ENCODE results near the gene SERPINC1. TPM values are rescaled to one million over a fixed set of nuclear protein-coding genes. Genes with fewer than 3 reads are reported as not detected.

Gene SERPINC1
- total and polyA plus RNA-seq, 2 of the 13 experiments (the other 11 are each of a cell fraction or from before 2014, with no cell fraction given) = 142 to 205 TPM

DNA sequence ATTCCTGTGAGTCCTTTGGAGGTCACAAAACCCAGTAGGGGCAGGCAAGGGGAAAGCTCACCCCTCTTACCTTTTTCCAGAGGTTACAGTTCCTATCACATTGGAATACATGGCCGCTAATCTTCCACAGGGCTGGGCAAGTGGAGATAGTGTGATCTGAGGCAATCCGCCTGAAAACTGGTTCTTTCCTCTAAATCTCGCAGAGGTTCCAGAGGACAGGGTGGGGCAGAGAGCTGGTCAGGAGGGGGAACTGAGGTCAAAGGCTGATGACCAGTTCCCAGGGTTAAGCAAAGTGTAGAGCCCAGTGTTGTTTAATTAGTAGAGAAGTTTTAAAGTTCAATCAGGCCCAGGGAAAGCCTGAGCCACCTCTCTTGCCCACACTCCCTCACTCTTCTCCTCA, at the start of gene SERPINC1 (continued):
- peak; percentile 80 for TF ChIP-seq POLR2AphosphoS5 (IDR thresholded peaks at IDR 0.05; ENCODE audit: low read depth, low read length)
- TF ChIP-seq CEBPZ (IDR thresholded peaks at IDR 0.05; ENCODE audit: low read length) = no peak
- no peak for TF ChIP-seq ZNF672 (CRISPR knock-in tag; IDR thresholded peaks at IDR 0.05)
- TF ChIP-seq IRF2 (CRISPR knock-in tag; IDR thresholded peaks at IDR 0.05) = 0 out of 2 replicates have a peak, but pooled peaks have one; percentile 22
- no peak for TF ChIP-seq ZNF235 (CRISPR knock-in tag; IDR thresholded peaks at IDR 0.05; ENCODE audit: borderline replicate concordance)
- no peak for TF ChIP-seq SSRP1 (CRISPR knock-in tag; IDR thresholded peaks at IDR 0.05)
- peak; percentile 60; the same call in 1 of the 2 replicates for TF ChIP-seq POLR2G (IDR thresholded peaks at IDR 0.05; ENCODE audit: low read depth, low read length)
- TF ChIP-seq RARA (CRISPR knock-in tag; IDR thresholded peaks at IDR 0.05) = peak; percentile 65
- TF ChIP-seq SIN3B (IDR thresholded peaks at IDR 0.05; ENCODE audit: low read length) = no peak
- TF ChIP-seq SMYD3 (CRISPR knock-in tag; IDR thresholded peaks at IDR 0.05) = peak; percentile 66; the same call in 1 of the 2 replicates
- no peak; the same call in 1 of the 2 replicates for TF ChIP-seq GATAD1 (CRISPR knock-in tag; IDR thresholded peaks at IDR 0.05)
- TF ChIP-seq ZFP36L1 (CRISPR knock-in tag; IDR thresholded peaks at IDR 0.05) = no peak
- TF ChIP-seq RAD21 (CRISPR knock-in tag; IDR thresholded peaks at IDR 0.05) = no peak
- peak; percentile 94 for TF ChIP-seq MIXL1 (CRISPR knock-in tag; IDR thresholded peaks at IDR 0.05)
- TF ChIP-seq ZMYM4 (CRISPR knock-in tag; IDR thresholded peaks at IDR 0.05) = peak; percentile 85
- no peak for TF ChIP-seq ZNF143 (CRISPR knock-in tag; IDR thresholded peaks at IDR 0.05)
- TF ChIP-seq, protein P1, sequence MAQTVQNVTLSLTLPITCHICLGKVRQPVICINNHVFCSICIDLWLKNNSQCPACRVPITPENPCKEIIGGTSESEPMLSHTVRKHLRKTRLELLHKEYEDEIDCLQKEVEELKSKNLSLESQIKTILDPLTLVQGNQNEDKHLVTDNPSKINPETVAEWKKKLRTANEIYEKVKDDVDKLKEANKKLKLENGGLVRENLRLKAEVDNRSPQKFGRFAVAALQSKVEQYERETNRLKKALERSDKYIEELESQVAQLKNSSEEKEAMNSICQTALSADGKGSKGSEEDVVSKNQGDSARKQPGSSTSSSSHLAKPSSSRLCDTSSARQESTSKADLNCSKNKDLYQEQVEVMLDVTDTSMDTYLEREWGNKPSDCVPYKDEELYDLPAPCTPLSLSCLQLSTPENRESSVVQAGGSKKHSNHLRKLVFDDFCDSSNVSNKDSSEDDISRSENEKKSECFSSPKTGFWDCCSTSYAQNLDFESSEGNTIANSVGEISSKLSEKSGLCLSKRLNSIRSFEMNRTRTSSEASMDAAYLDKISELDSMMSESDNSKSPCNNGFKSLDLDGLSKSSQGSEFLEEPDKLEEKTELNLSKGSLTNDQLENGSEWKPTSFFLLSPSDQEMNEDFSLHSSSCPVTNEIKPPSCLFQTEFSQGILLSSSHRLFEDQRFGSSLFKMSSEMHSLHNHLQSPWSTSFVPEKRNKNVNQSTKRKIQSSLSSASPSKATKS (CRISPR knock-in tag; IDR thresholded peaks at IDR 0.05) = no peak
- TF ChIP-seq ZNF800 (CRISPR knock-in tag; IDR thresholded peaks at IDR 0.05) = no peak
- TF ChIP-seq ZNF546 (CRISPR knock-in tag; conservative IDR thresholded peaks at IDR 0.05) = no peak
- TF ChIP-seq FOXC1 (CRISPR knock-in tag; IDR thresholded peaks at IDR 0.05; ENCODE audit: borderline replicate concordance) = no peak; the same call in 1 of the 2 replicates
- TF ChIP-seq SCMH1 (CRISPR knock-in tag; IDR thresholded peaks at IDR 0.05; ENCODE audit: borderline replicate concordance) = no peak
- TF ChIP-seq JDP2 (CRISPR knock-in tag; IDR thresholded peaks at IDR 0.05; ENCODE audit: borderline replicate concordance) = no peak
- TF ChIP-seq, protein P2, sequence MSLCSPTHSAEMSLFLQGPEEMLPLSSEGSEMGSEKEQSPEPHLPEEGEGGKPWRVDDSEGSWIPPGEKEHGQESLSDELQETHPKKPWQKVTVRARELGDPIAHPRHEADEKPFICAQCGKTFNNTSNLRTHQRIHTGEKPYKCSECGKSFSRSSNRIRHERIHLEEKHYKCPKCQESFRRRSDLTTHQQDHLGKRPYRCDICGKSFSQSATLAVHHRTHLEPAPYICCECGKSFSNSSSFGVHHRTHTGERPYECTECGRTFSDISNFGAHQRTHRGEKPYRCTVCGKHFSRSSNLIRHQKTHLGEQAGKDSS (CRISPR knock-in tag; IDR thresholded peaks at IDR 0.05; ENCODE audit: borderline replicate concordance, low read depth) = no peak
- 0 out of 2 replicates have a peak, but pooled peaks have one; percentile 35 for TF ChIP-seq ZNF607 (CRISPR knock-in tag; IDR thresholded peaks at IDR 0.05; ENCODE audit: borderline replicate concordance)
- TF ChIP-seq ZNF430 (CRISPR knock-in tag; IDR thresholded peaks at IDR 0.05) = no peak
- peak; percentile 18; the same call in 1 of the 2 replicates for TF ChIP-seq NCOA2 (CRISPR knock-in tag; IDR thresholded peaks at IDR 0.05)

All from HepG2 (cell line).